ENCODE measurements around the gene UBL7. TPM values are rescaled to one million over a fixed set of nuclear protein-coding genes. Genes with fewer than 3 reads are reported as not detected.
"Not testable (repeated sequence)": the region's sequence is repeated elsewhere in the genome, so short reads cannot be mapped to it uniquely, and the experiment has no call there.

UBL7 gene
- total RNA-seq, result 44.6 TPM
- long read RNA-seq, transcript UBL7-202 (11 exons, 1,427 nt), result minor isoform, 36 of 161 reads
- long read RNA-seq, transcript UBL7-209 (11 exons, 1,720 nt), result minor isoform, 5 of 161 reads
- long read RNA-seq, transcript UBL7-201 (11 exons, 1,360 nt), result major isoform, 81 of 161 reads
- long read RNA-seq, partial matches to known transcripts, result 3 of 161 reads
- long read RNA-seq, other reads (novel, unspliced or antisense), result 36 of 161 reads

- DNase-seq, result peak; percentile 98
- intact Hi-C loops (cut with DNase I), result no loop called here
- ATAC-seq (ENCODE audit: poor library complexity), result peak; percentile 100
These were observed at the start of gene UBL7 for GRCh38 chr15:74460871-74461846. Gene UBL7, minus strand, starts transcription at chr15:74461160. Its CDS starts 2,293 bp downstream, at chr15:74458867.

DNA sequence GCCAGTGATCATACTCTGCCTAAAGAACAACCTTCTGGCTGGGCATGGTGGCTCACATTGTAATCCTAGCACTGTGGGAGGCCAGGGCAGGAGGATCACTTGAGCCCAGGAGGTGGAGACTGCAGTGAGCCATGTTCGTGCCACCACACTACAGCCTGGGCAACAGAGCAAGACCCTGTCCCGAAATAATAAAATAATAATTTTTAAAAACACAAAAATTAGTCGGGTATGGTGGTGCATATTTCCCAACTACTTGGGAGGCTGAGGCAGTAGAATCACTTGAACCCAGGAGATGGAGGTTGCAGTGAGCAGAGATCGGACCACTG, 45.5 kb upstream of the UBL7 start:
- ATAC-seq (ENCODE audit: poor library complexity), result no peak
- DNase-seq, result no peak
- intact Hi-C loops (cut with DNase I), result no loop called here

DNA sequence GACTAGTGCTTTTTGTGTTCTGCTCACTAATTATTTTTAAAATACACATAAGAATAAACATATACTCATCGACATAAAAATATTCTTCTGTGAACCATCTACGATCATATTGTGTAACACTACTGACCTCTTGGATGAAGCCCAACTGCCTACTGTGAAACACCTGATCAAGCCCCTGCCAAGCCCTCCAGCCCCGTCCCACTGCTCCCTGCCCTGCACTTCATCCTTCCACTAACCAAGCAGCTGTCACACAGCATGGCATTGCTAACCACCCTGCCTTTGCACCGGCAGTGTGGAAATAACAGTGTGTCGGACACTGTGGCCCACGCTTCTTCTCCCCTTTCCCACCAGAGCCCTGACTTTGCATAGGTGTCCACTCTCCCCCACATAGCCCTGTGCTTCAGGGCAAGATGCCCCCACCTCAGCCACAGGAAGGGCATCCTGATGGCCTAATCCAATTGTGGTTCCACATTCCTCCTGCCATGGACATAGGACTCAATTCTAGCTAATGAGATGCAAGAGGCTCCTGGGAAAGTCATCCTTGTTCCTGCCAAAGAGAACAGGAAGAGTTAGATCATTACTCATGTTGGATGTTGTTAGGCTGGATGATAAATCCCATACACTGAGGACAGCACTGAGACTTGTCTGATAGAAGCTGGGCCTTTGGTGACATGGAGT, 45.0 kb upstream of the UBL7 start:
- intact Hi-C loops (cut with DNase I), result no loop called here
- DNase-seq, result no peak
- no peak for ATAC-seq (ENCODE audit: poor library complexity)

GRCh38 chr15:74504836-74505235, 43.9 kb upstream of the UBL7 start:
- intact Hi-C loops (cut with DNase I), result no loop called here
- ATAC-seq (ENCODE audit: poor library complexity) (no peak), DNase-seq (no peak)

DNA sequence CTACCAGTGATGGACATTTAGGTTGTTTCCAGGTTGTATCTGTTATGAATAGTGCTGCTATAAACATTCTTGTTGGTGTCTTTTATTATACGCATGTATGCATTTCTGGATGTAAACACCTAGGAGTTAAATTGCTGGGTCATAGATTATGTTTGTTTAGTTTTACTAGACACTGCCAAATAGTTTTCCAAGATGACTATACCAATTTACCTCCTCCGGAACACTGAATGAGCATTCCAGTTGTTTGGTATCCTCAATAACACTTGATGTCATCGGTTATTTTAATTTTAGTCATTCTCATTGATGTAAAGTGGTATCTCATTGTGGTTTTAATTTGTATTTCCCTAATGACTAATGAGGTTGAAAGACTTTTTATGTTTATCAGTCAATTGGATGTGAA, 43.5 kb upstream of the UBL7 start:
- DNase-seq, result no peak

GRCh38 chr15:74502301-74502700, 41.3 kb upstream of the UBL7 start:
- intact Hi-C loops (cut with DNase I), result no loop called here

More for the DNA sequence above, 43.5 kb upstream of the UBL7 start:
- intact Hi-C loops (cut with DNase I), result no loop called here
- ATAC-seq (ENCODE audit: poor library complexity), result no peak

DNA sequence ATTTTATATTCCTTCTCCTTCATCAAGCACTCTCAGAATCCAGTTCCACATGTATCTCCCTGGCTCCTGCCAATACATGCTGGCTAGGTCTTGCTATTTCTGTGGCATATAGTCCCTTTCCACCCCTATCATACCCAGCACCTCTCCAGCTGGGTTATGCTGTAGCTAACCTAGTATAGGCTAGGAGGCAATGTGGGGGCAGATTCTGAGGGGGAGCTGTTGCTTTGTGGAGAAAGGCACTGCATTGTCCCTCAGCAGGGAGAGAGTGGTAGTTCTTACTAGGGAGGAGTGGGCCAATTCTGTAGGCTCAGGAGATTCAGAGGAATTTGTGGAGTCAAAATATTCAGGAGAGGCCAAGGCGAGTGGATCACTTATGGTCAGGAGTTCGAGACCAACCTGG, 39.4 kb upstream of the UBL7 start:
- DNase-seq, result no peak
- intact Hi-C loops (cut with DNase I), result no loop called here
- no peak for ATAC-seq (ENCODE audit: poor library complexity)

More at GRCh38 chr15:74502301-74502700, 41.3 kb upstream of the UBL7 start:
- ATAC-seq (ENCODE audit: poor library complexity), result no peak
- DNase-seq, result no peak

DNA sequence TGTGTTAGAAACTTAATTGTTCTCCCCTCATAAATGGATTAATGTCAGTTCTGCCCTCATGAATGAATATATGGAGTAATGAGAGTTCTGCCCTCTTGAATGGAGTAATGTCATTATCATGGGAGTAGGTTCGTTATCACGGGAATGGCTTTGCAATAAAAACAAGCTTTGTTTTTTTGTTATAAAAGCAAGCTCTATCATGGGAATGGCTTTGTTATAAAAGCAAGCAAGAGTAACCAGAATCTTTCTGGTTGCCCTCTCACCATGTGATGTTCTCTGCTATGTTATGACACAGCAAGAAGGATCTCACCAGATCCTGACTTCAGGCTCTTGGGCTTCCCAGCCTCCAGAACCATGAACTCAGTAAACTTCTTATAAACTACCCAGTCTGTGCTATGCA, 38.4 kb upstream of the UBL7 start:
- intact Hi-C loops (cut with DNase I), result no loop called here

DNA sequence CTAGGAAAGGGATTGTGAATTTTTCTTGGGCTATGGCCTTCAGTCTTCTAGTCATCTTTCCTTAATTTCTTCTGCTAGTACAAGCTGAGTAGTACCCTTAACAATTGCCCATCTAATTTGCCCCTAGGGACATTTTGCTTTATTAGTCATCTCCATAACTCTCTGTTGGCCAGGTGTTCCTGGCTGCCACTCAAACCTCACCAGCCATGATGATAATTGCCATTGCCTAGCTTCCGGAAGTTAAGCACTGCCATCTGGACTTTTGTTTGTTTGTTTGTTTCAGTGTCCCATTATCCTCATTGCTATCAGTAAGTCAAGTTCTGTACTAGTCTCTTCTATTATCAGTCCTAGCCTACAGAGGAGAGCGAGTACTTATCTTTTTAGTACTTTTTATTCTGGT, 36.6 kb upstream of the UBL7 start:
- intact Hi-C loops (cut with DNase I), result no loop called here
- no peak for ATAC-seq (ENCODE audit: poor library complexity)
- no peak for DNase-seq

More for the DNA sequence above, 38.4 kb upstream of the UBL7 start:
- DNase-seq (no peak), ATAC-seq (ENCODE audit: poor library complexity) (no peak)

GRCh38 chr15:74496648-74497047, 35.7 kb upstream of the UBL7 start:
- no peak for ATAC-seq (ENCODE audit: poor library complexity)
- intact Hi-C loops (cut with DNase I), result no loop called here
- no peak for DNase-seq

DNA sequence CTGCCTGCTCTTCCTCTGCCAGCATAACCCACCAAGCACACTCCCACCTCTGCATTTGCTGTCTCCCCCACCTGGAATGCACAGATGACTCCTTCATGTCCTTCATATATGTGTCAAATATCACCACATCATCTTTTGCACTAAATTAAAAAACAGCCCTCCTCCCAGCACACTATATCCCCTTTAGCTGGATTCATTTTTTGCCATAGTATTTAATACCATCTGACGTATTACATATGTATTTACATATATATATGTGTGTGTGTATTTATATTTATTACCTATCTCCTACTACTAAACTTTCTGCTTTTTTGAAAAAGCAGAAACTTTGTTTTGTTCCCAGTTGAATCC, 29.4 kb upstream of the UBL7 start:
- DNase-seq (no peak), ATAC-seq (ENCODE audit: poor library complexity) (no peak)
- intact Hi-C loops (cut with DNase I), result loop anchor here (5.0 kb wide), 1 partner anchor 113 kb away; no protein-coding TSS in a partner anchor

DNA sequence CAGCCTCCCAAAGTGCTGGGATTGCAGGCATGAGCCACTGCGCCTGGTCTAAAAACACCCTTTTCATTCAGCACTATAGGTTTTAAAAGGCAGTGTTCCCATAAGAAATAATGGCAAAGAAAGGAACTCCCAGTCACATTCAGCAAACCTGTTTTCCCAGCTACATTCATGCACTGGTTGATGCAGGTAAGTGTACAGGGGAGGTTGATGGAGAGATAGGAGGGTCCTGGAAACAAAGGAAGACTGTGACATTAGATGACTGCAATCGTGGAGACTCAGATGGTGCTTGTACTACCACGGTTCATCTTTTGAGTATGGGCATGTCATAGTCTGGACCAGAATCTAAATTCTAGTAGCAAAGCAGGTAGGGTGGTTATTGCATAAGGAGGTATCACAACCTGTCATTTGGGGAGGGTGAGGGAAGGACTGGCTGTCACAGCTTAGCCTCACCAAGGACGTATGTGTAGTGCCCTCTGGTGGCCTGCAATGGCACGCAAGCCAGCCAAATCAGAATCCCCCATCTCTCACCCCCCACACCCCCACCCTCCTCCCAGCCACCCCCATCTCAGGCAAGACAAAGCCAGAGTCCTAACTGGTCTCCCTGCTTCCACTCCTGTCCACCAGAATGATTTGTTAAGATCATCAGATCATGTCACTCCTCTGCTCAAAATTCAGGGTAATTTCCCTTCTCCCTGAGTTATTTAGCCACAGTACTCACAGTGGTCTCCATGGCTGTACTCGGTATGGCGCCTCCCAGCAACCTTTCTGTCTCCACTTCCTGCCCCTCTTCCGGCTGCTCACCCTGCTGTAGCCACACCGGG, 28.8 kb upstream of the UBL7 start:
- DNase-seq (peak; percentile 51), ATAC-seq (ENCODE audit: poor library complexity) (peak; percentile 43)
- intact Hi-C loops (cut with DNase I), result loop anchor here (5.0 kb wide), 1 partner anchor 112 kb away; no protein-coding TSS in a partner anchor

GRCh38 chr15:74488776-74489175, 27.8 kb upstream of the UBL7 start:
- no peak for ATAC-seq (ENCODE audit: poor library complexity)
- no peak for DNase-seq
- intact Hi-C loops (cut with DNase I), result no loop called here

GRCh38 chr15:74482661-74483060, 21.7 kb upstream of the UBL7 start:
- ATAC-seq (ENCODE audit: poor library complexity), result no peak
- intact Hi-C loops (cut with DNase I), result no loop called here

DNA sequence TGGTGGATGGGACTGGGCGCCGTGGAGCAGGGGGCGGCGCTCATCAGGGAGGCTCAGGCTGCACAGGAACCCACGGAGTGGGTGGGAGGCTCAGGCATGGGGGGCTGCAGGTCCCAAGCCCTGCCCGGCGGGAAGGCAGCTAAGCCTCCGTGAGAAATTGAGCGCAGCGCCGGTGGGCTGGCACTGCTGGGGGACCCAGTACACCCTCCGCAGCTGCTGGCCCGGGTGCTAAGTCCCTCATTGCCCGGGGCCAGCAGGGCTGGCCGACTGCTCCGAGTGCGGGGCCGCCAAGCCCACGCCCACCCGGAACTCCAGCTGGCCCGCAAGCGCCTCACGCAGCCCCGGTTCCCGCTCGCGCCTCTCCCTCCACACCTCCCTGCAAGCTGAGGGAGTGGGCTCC, 19.4 kb upstream of the UBL7 start:
- ATAC-seq (ENCODE audit: poor library complexity); DNase-seq; intact Hi-C loops (cut with DNase I): not testable (repeated sequence)

More at GRCh38 chr15:74482661-74483060, 21.7 kb upstream of the UBL7 start:
- no peak for DNase-seq

- DNase-seq; ATAC-seq (ENCODE audit: poor library complexity); intact Hi-C loops (cut with DNase I): not testable (repeated sequence)
These were observed 10.7 kb upstream of the UBL7 start for GRCh38 chr15:74471621-74472020.

DNA sequence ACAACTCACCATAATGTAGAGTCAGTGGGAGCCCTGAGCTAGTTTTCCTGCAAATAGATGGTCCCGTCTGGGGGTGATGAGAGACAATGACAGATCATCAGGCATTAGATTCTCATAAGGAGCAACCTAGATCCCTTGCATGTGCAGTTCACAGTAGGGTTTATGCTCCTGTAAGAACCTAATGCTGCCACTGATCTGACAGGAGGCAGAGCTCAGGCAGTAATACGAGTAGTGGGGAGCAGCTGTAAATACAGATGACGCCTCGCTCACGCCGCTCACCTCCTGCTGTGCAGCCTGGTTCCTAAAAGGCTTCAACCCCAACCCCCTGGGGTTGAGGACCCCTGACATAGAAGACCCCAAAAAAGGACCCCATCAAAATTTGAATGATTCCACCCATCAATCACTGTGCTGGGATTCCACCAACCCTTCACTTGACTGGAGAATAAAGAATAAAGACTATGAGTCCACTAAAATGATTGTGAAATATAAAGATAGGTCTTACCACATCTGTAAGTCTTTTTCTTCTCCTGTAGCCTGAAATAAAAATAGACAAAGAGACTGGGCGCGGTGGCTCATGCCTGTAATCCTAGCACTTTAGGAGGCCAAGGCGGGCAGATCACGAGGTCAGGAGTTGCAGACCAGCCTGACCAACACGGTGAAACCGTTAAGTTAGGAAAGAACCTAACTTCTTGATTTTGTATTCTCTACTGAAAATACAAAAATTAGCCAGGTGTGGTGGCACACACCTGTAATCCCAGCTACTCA, 9.9 kb upstream of the UBL7 start:
- DNase-seq, result no peak
- intact Hi-C loops (cut with DNase I), result no loop called here
- no peak for ATAC-seq (ENCODE audit: poor library complexity)
